HEK293 (cell line): ENCODE results near the gene POLK.
A peak's percentile ranks its signal among the peaks of the same experiment; 100 is the strongest.

Source experiments
- CTCF ChIA-PET: fragments of 350-600 bp; formaldehyde crosslinking; extraction: SDS; loops from one replicate; lab custom pipeline; 2021; ENCODE audit warnings: antibody characterized with exemption; lab: Yijun Ruan, JAX
- POLR2A ChIA-PET: fragments of 300-600 bp; formaldehyde crosslinking; extraction: SDS; loops from one replicate; lab custom pipeline; 2020; ENCODE audit warnings: antibody characterized with exemption, inconsistent platforms; lab: Yijun Ruan, JAX
- H3K27ac ChIP-seq: fragments of 200-500 bp; sonication (Bioruptor generic); 2 replicates; pipeline ENCODE4 v1.5.1; 2014; ENCODE audit warnings: low read depth, low read length, control low read depth, inconsistent platforms; ENCODE audit errors: extremely low read depth
- H3K36me3 ChIP-seq, 2 experiments: fragments of 200-500 bp in 1 of 2; sonication (Bioruptor generic) in 1 of 2; 1 replicate in 1 of 2; 2 replicates in 1 of 2; pipeline ENCODE4 v1.5.1; 2014 to 2017; ENCODE audit warnings: inconsistent platforms in 2 of 2, low read length in 2 of 2; ENCODE audit not compliant: control insufficient read depth in 2 of 2, insufficient read depth in 1 of 2
- H3K4me1 ChIP-seq: fragments of 200-500 bp; sonication (Bioruptor generic); 2 replicates; pipeline ENCODE4 v1.5.1; 2014; ENCODE audit warnings: mild to moderate bottlenecking, low read length, inconsistent platforms; ENCODE audit not compliant: control insufficient read depth, insufficient read depth
- H3K4me3 ChIP-seq: 2 replicates; pipeline ENCODE4 v1.5.1; 2011; ENCODE audit warnings: low read depth, mild to moderate bottlenecking, control low read depth, low read length, moderate library complexity
- H3K9me3 ChIP-seq: fragments of 200-500 bp; sonication (Bioruptor generic); 2 replicates; pipeline ENCODE4 v1.5.1; 2014; ENCODE audit warnings: low read depth, low read length, inconsistent platforms; ENCODE audit not compliant: control insufficient read depth, insufficient read depth
- FEZF1 ChIP-seq: fragments of 450-650 bp; formaldehyde crosslinking; IDR thresholded peaks from 2 replicates; pipeline ENCODE4 v1.5.1; 2016; ENCODE audit warnings: missing biosample characterization, missing genetic modification characterization
- GLI4 ChIP-seq: fragments of 450-650 bp; formaldehyde crosslinking; IDR thresholded peaks from 2 replicates; pipeline ENCODE4 v1.5.1; 2016; ENCODE audit warnings: missing biosample characterization, missing genetic modification characterization
- SETDB1 ChIP-seq: IDR thresholded peaks from one replicate; pipeline ENCODE4 v1.6.1; 2017; ENCODE audit warnings: mild to moderate bottlenecking, low read length, moderate library complexity, mixed read lengths; ENCODE audit not compliant: insufficient read length
- TRIM28 ChIP-seq: IDR thresholded peaks from 2 replicates; pipeline ENCODE4 v1.6.1; 2011; ENCODE audit warnings: low read length, control low read depth, borderline replicate concordance
- ZBTB21 ChIP-seq: fragments of 450-650 bp; formaldehyde crosslinking; IDR thresholded peaks from 2 replicates; pipeline ENCODE4 v1.5.1; 2017; ENCODE audit warnings: missing biosample characterization, missing genetic modification characterization
- ZNF274 ChIP-seq, 2 experiments: fragments of 200-500 bp in 1 of 2; fragments of 450-650 bp in 1 of 2; sonication (Bioruptor generic) in 1 of 2; formaldehyde crosslinking in 1 of 2; IDR thresholded peaks; 2 replicates each; pipeline versions ENCODE4 v1.5.1 to v1.6.1; 2014 to 2016; ENCODE audit warnings: borderline replicate concordance in 1 of 2, inconsistent platforms in 1 of 2, low read length in 1 of 2, missing biosample characterization in 1 of 2, missing genetic modification characterization in 1 of 2
- ZNF311 ChIP-seq: fragments of 450-650 bp; formaldehyde crosslinking; IDR thresholded peaks from 2 replicates; pipeline ENCODE4 v1.5.1; 2017; ENCODE audit warnings: missing biosample characterization, missing genetic modification characterization, borderline replicate concordance
- ZNF529 ChIP-seq: fragments of 450-650 bp; formaldehyde crosslinking; IDR thresholded peaks from 2 replicates; pipeline ENCODE4 v1.5.1; 2017; ENCODE audit warnings: missing genetic modification characterization, missing biosample characterization; ENCODE audit not compliant: insufficient replicate concordance
- ZNF530 ChIP-seq: fragments of 450-650 bp; formaldehyde crosslinking; IDR thresholded peaks from 2 replicates; pipeline ENCODE4 v1.5.1; 2016; ENCODE audit warnings: low read depth, missing biosample characterization, missing genetic modification characterization
- ZNF596 ChIP-seq: fragments of 450-650 bp; IDR thresholded peaks from 2 replicates; pipeline ENCODE4 v1.5.0; 2018; ENCODE audit warnings: missing biosample characterization, mild to moderate bottlenecking, missing genetic modification characterization, moderate library complexity
- ZNF600 ChIP-seq: fragments of 450-650 bp; formaldehyde crosslinking; IDR thresholded peaks from 2 replicates; pipeline ENCODE4 v1.5.1; 2016; ENCODE audit warnings: missing biosample characterization, missing genetic modification characterization
- ZNF610 ChIP-seq: fragments of 450-650 bp; formaldehyde crosslinking; IDR thresholded peaks from 2 replicates; pipeline ENCODE4 v1.5.1; 2016; ENCODE audit warnings: missing biosample characterization, missing genetic modification characterization, borderline replicate concordance
- TF ChIP-seq, protein P1 (sequence below): fragments of 450-650 bp; formaldehyde crosslinking; IDR thresholded peaks from 2 replicates; pipeline ENCODE4 v1.5.1; 2016; ENCODE audit warnings: missing biosample characterization, missing genetic modification characterization, borderline replicate concordance
- TF ChIP-seq, protein P2 (sequence below): fragments of 450-650 bp; formaldehyde crosslinking; IDR thresholded peaks from 2 replicates; pipeline ENCODE4 v1.5.1; 2016; ENCODE audit warnings: missing biosample characterization, missing genetic modification characterization
- TF ChIP-seq, protein P3 (sequence below): fragments of 450-650 bp; formaldehyde crosslinking; IDR thresholded peaks from 2 replicates; pipeline ENCODE4 v1.5.1; 2017; ENCODE audit warnings: missing biosample characterization, missing genetic modification characterization

Gene POLK

GRCh38 chr5:75466006-75466716 lies 45.5 kb upstream of the POLK start:
- POLR2A ChIA-PET, result no interaction called here
- no peaks in the 10 kb centered on the region for H3K36me3 ChIP-seq
- peaks cover 10% of the 10 kb centered on the region for H3K4me1 ChIP-seq
- CTCF ChIA-PET, result no interaction called here
- peak; percentile 26; the same call in 1 of the 2 replicates for TF ChIP-seq FEZF1
- no peak for TF ChIP-seq ZNF311
- 0 out of 2 replicates have a peak, but pooled peaks have one; percentile 16 for TF ChIP-seq TRIM28
- no peak for TF ChIP-seq ZNF530 (tag by site-specific recombination)
- TF ChIP-seq, protein P1, sequence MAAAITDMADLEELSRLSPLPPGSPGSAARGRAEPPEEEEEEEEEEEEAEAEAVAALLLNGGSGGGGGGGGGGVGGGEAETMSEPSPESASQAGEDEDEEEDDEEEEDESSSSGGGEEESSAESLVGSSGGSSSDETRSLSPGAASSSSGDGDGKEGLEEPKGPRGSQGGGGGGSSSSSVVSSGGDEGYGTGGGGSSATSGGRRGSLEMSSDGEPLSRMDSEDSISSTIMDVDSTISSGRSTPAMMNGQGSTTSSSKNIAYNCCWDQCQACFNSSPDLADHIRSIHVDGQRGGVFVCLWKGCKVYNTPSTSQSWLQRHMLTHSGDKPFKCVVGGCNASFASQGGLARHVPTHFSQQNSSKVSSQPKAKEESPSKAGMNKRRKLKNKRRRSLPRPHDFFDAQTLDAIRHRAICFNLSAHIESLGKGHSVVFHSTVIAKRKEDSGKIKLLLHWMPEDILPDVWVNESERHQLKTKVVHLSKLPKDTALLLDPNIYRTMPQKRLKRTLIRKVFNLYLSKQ (tag by site-specific recombination), result no peak
- no peak overlapping the region for H3K27ac ChIP-seq
- no peaks in the 10 kb centered on the region for H3K9me3 ChIP-seq
- H3K4me3 ChIP-seq, result no peak overlapping the region

DNA sequence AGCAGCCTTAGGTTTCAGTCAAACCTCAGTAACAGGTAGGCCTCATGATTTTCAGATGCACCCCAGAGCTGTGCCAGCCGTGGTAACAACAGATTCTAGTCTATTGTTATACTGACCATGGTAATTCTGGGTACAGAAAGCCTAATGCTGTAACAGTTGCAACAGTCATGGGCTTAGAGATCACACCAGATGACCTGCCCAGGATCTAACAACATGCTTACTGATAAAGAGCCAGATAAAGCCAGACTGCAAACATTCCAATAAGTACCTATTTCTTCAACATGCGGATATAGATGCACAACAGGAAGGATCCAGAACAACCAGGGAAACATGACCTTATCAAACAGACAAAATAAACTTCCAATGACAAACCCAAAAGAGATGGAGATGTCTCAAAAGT lies 43.1 kb upstream of the POLK start:
- Histone ChIP-seq H3K27ac (no peak overlapping the region), H3K4me1 (peaks cover 10% of the 10 kb centered on the region), H3K36me3 (no peaks in the 10 kb centered on the region), H3K9me3 (no peaks in the 10 kb centered on the region), H3K4me3 (no peak overlapping the region)
- POLR2A ChIA-PET, result no interaction called here
- CTCF ChIA-PET, result no interaction called here
- TF ChIP-seq ZNF610 (tag by site-specific recombination) (no peak), ZNF600 (tag by site-specific recombination) (no peak), ZNF274 (IDR thresholded peaks at IDR 0.05; ENCODE audit: low read length) (no peak), ZNF274 (tag by site-specific recombination; IDR thresholded peaks at IDR 0.05; ENCODE audit: borderline replicate concordance) (no peak), ZNF529 (tag by site-specific recombination) (no peak), ZBTB21 (tag by site-specific recombination) (no peak), GLI4 (tag by site-specific recombination) (no peak)
- TF ChIP-seq, protein P2, sequence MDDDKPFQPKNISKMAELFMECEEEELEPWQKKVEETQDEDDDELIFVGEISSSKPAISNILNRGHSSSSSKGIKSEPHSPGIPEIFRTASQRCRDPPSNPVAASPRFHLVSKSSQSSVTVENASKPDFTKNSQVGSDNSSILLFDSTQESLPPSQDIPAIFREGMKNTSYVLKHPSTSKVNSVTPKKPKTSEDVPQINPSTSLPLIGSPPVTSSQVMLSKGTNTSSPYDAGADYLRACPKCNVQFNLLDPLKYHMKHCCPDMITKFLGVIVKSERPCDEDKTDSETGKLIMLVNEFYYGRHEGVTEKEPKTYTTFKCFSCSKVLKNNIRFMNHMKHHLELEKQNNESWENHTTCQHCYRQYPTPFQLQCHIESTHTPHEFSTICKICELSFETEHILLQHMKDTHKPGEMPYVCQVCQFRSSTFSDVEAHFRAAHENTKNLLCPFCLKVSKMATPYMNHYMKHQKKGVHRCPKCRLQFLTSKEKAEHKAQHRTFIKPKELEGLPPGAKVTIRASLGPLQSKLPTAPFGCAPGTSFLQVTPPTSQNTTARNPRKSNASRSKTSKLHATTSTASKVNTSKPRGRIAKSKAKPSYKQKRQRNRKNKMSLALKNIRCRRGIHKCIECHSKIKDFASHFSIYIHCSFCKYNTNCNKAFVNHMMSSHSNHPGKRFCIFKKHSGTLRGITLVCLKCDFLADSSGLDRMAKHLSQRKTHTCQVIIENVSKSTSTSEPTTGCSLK (tag by site-specific recombination), result no peak
- TF ChIP-seq, protein P3, sequence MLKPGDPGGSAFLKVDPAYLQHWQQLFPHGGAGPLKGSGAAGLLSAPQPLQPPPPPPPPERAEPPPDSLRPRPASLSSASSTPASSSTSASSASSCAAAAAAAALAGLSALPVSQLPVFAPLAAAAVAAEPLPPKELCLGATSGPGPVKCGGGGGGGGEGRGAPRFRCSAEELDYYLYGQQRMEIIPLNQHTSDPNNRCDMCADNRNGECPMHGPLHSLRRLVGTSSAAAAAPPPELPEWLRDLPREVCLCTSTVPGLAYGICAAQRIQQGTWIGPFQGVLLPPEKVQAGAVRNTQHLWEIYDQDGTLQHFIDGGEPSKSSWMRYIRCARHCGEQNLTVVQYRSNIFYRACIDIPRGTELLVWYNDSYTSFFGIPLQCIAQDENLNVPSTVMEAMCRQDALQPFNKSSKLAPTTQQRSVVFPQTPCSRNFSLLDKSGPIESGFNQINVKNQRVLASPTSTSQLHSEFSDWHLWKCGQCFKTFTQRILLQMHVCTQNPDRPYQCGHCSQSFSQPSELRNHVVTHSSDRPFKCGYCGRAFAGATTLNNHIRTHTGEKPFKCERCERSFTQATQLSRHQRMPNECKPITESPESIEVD (tag by site-specific recombination), result no peak

DNA sequence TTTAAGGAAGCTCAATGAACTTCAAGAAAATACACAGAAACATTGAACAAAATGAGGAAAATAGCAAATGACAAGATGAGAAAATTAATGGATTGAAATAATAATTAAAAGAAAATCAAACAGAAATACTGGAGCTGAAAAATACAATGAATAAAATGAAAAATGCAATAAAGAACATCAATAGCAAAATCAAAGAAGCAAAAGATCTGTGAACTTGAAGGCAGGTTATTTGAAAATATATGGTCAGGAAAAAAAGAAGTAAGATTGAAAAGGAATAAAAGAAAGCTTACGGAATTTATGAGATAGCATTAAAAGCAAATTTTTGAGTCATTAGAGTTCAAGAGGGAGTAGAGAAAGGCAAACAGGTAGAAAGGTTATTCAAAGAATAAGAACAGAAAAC lies 42.7 kb upstream of the POLK start:
- CTCF ChIA-PET, result no interaction called here
- Histone ChIP-seq H3K36me3 (no peaks in the 10 kb centered on the region), H3K4me1 (peaks cover 8% of the 10 kb centered on the region), H3K4me3 (no peak overlapping the region), H3K9me3 (no peaks in the 10 kb centered on the region), H3K27ac (no peak overlapping the region)
- POLR2A ChIA-PET, result no interaction called here
- peak; percentile 88 for TF ChIP-seq SETDB1
- TF ChIP-seq ZNF596 (tag by site-specific recombination), result no peak
